ENCODE results near the gene USP7. TPM values are rescaled to one million over a fixed set of nuclear protein-coding genes. Genes with fewer than 3 reads are reported as not detected.

Gene USP7
- total RNA-seq, 6 donors from 2014 or later: 68.2 to 122 (median 72.2) TPM

GRCh38 chr16:8867216-8867931, 96.3 kb downstream of the USP7 start:
- WGBS, 2 donors: 4 to 8% methylated on average over 28 to 35 of the region's 35 CpGs
- peak overlapping the region; percentile 87 to 97 (median 89) for H3K27ac ChIP-seq

GRCh38 chr16:8866884-8867215, 96.9 kb downstream of the USP7 start:
- Histone ChIP-seq H3K4me3 (peak overlapping the region; percentile 82 to 94 (median 91)), H3K27ac (peak overlapping the region; percentile 87 to 97 (median 89)), H3K27me3 (no peaks in the 10 kb centered on the region), H3K36me3 (no peaks in the 10 kb centered on the region), H3K9me3 (no peaks in the 10 kb centered on the region), H3K4me1 (peaks cover 60 to 79% (median 62%) of the 10 kb centered on the region in 4 donors)
- 30 to 35% methylated on average over 2 to 4 of the region's 16 CpGs for WGBS, 2 donors
- DNase-seq: no peak
- TF ChIP-seq EP300 (IDR thresholded peaks at IDR 0.05): peak in 2 of 4 donors; percentile 30 to 62
- TF ChIP-seq CTCF (IDR thresholded peaks at IDR 0.05): no peak
- ATAC-seq (ENCODE audit: low FRiP score in 2 of 2): no peak

More at GRCh38 chr16:8867216-8867931, 96.3 kb downstream of the USP7 start:
- no peak for ATAC-seq (ENCODE audit: low FRiP score in 2 of 2)
- Histone ChIP-seq H3K27me3 (no peaks in the 10 kb centered on the region), H3K4me1 (peaks cover 56 to 74% (median 59%) of the 10 kb centered on the region in 4 donors), H3K36me3 (no peaks in the 10 kb centered on the region), H3K9me3 (no peaks in the 10 kb centered on the region), H3K4me3 (peak overlapping the region; percentile 82 to 94 (median 91))
- TF ChIP-seq CTCF (IDR thresholded peaks at IDR 0.05) (peak in 1 of 6 experiments; percentile 4), EP300 (IDR thresholded peaks at IDR 0.05) (no peak)
- peak in 1 of 2 donors; percentile 45 for DNase-seq

GRCh38 chr16:8866118-8866883, 97.4 kb downstream of the USP7 start:
- Histone ChIP-seq H3K27me3 (no peaks in the 10 kb centered on the region), H3K4me1 (peaks cover 63 to 84% (median 66%) of the 10 kb centered on the region in 4 donors), H3K27ac (peak overlapping the region; percentile 87 to 97 (median 89)), H3K4me3 (peak overlapping the region; percentile 82 to 94 (median 91)), H3K36me3 (no peaks in the 10 kb centered on the region), H3K9me3 (no peaks in the 10 kb centered on the region)
- peak in 1 of 2 donors; percentile 3 for ATAC-seq (ENCODE audit: low FRiP score in 2 of 2)
- peak in 1 of 2 donors; percentile 80 for DNase-seq
- TF ChIP-seq EP300 (IDR thresholded peaks at IDR 0.05) (no peak), CTCF (IDR thresholded peaks at IDR 0.05) (no peak), POLR2A (IDR thresholded peaks at IDR 0.05) (no peak), POLR2AphosphoS5 (IDR thresholded peaks at IDR 0.05) (no peak)
- WGBS, 2 donors: 48 to 51% methylated on average over 9 to 27 of the region's 30 CpGs

- Histone ChIP-seq H3K27me3 (no peaks in the 10 kb centered on the region), H3K4me1 (peaks cover 63 to 82% (median 71%) of the 10 kb centered on the region in 4 donors), H3K4me3 (peak overlapping the region in 1 of 4 donors; percentile 15), H3K27ac (peak overlapping the region; percentile 61 to 97 (median 89)), H3K9me3 (no peaks in the 10 kb centered on the region), H3K36me3 (no peaks in the 10 kb centered on the region)
- DNase-seq (no peak), ATAC-seq (ENCODE audit: low FRiP score in 2 of 2) (no peak)
- TF ChIP-seq EP300 (IDR thresholded peaks at IDR 0.05) (no peak), POLR2A (IDR thresholded peaks at IDR 0.05) (no peak), POLR2AphosphoS5 (IDR thresholded peaks at IDR 0.05) (no peak), CTCF (IDR thresholded peaks at IDR 0.05) (no peak)
- 83 to 85% methylated on average over 14 of the region's 14 CpGs for WGBS, 2 donors
Measured at GRCh38 chr16:8865145-8865882, 98.4 kb downstream of the USP7 start.

All from upper lobe of left lung (tissue), 6 donors.